ENCODE measurements around the gene PACS1. TPM values are rescaled to one million over a fixed set of nuclear protein-coding genes. Genes with fewer than 3 reads are reported as not detected.
"Not testable (repeated sequence)": the region's sequence is repeated elsewhere in the genome, so short reads cannot be mapped to it uniquely, and the experiment has no call there.

The PACS1 gene
- total RNA-seq, 2 donors from 2014 or later = 17.1 to 19.2 TPM

DNA sequence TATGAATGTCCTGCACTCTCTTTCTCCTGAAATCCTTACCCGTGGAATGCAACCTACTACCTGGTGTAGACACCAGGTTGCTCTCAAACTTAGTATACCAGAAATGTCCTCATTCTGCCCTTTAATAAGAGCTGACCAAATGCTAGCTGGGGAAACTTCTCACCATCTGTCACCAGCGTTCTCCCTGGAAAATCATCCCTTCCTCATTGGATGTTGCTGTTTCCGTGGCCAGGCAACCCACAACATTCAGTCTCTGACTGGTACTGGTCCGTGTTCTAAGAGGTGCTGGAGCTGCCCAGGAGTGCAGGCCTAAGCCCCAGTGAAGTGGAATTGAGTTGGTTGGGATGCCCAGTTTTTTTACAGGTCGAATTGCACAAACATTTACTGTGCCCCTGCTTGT is 157.6 kb downstream of the PACS1 start:
- ATAC-seq = no peak
- intact Hi-C loops (cut with DNase I, micrococcal nuclease) = no loop called here

DNA sequence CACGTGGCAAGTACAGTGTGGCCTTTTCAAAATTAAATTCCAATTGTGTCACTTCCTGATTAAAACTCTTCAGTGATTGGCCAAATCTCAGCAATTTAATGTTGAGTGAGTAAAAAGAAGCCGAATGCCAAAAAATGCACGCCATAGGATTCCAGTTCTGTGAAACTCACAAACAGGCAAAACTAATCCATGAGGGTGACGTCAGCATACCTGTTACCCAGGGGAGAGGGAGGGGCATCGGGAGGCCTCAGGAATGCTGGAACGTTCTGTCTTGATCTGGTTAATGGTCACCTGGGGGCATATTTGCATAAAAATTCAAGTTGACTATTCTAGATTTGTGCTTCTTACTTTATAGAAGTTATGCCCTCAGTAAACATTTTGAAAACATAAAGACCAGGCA is 158.4 kb downstream of the PACS1 start:
- no peak for ATAC-seq

More for the DNA sequence above, 157.6 kb downstream of the PACS1 start:
- no peak for DNase-seq

DNA sequence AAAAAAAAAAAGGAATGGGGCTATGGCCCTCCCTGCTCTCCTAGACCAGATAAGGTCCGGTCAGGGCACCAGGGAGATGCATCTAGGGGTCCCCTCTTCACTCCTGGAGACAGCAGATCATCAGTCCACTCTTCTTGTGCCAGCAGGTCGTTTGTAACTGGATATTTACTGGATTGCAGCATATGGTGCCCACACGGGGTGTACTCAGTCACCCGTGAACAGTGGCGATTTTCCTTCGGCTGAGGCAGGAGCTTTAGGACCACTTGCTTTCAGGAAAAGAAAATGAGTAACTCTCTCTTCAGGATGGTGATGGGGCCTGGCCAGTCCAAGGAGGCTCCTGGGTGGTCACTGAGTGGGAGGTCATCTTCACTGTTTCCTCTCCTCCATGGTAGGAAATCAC is 160.1 kb downstream of the PACS1 start:
- no peak for ATAC-seq
- intact Hi-C loops (cut with DNase I, micrococcal nuclease) = no loop called here
- no peak for DNase-seq

More for the DNA sequence above, 158.4 kb downstream of the PACS1 start:
- DNase-seq = no peak
- intact Hi-C loops (cut with DNase I, micrococcal nuclease) = no loop called here

DNA sequence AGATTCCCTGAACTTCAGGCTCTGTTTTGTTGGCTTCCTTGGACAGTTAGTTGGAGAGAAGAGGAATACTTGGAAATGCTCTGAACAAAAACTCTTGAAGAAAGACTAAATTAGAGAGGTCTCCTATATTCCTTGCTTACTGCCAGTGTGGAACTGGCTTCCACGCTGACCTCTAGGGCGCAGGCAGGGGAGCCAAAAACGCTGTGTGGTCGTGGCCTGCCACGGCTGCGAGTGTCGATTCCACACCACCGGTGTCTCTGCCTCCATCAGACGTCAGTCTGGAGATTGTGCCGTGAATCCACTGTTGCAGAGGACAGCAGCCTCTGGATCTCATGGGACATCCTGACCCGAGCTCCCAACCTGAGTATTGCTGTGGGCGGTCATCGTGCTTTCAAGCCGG is 160.9 kb downstream of the PACS1 start:
- intact Hi-C loops (cut with DNase I, micrococcal nuclease) = no loop called here
- no peak for ATAC-seq

DNA sequence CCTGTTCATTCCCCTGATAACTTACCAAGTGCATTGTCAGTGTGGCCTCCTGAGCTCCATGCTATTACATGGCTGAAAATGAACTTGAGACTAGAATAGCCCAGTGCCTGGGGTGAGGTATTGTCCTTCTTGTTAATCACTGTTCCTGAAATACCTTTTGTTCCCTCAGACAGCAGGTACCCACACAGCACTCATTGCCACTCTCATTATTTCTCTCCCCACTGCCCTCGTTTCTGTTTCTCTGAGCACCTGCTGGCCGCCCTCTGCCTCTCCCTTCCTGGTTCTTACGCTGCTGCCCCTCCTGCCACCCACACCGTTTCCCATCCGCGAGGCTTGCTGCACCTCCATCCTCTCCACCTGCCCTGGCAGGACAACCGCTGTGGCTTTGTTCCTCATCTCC is 161.5 kb downstream of the PACS1 start:
- intact Hi-C loops (cut with DNase I, micrococcal nuclease) = no loop called here
- DNase-seq = no peak
- ATAC-seq = no peak

More for the DNA sequence above, 160.9 kb downstream of the PACS1 start:
- DNase-seq = no peak

DNA sequence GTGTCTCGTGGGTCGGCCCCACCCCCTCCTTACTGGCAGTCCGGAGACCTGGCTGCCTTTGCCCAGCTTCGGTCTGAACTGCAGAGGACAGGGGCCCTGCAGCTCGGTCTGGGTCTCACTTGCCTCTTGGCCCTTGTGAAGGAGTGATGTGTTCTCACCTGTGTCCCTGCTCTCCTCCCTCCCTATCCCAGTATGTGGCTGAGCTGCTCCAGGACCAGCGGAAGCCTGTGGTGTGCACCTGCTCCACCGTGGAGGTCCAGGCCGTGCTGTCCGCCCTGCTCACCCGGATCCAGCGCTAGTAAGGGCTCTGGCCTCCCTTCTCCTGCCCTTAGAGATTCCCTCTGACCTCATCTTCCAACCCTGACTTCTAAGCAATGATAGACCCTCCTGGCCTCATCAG is 162.7 kb downstream of the PACS1 start:
- intact Hi-C loops (cut with DNase I, micrococcal nuclease) = no loop called here

DNA sequence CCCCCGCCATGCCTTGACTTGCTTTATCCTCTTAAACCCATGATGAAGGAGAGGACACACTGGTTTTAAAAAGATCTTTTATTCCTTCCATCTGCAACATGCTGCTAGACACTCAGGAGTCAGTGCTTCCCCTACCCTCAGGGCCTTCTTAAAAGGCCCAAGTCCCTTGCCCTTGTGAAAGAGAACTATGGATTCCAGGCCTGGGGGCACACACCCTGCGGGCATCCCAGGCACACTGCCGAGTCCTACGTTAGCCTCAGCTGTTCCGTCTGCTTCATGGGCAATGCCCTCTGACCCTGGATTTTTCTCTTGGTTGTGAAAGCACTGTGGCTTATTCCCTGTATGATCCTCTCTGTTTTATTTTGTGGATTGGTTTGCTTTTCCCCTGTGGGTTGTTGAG is 163.2 kb downstream of the PACS1 start:
- ATAC-seq (no peak), DNase-seq (no peak)
- intact Hi-C loops (cut with DNase I, micrococcal nuclease) = no loop called here

More for the DNA sequence above, 162.7 kb downstream of the PACS1 start:
- no peak for DNase-seq
- no peak for ATAC-seq

DNA sequence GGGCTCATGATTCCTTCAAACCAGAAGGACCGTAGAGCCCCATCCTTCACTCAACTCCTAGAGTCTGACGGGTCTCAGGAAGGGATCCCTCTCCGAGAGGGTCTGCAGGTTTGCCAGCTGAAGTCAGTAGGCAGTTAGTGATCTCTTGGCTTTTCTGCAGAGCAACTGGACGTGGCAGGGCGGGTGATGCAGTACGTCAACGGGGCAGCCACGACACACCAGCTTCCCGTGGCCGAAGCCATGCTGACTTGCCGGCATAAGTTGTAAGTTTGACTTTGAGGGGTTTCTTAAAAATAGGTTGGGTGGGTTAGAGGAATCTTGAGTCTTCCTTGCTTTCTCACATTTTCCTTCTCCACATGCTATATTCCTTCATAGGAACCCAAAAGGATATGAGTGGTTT is 165.1 kb downstream of the PACS1 start:
- DNase-seq = no peak
- intact Hi-C loops (cut with DNase I, micrococcal nuclease) = no loop called here
- no peak for ATAC-seq

DNA sequence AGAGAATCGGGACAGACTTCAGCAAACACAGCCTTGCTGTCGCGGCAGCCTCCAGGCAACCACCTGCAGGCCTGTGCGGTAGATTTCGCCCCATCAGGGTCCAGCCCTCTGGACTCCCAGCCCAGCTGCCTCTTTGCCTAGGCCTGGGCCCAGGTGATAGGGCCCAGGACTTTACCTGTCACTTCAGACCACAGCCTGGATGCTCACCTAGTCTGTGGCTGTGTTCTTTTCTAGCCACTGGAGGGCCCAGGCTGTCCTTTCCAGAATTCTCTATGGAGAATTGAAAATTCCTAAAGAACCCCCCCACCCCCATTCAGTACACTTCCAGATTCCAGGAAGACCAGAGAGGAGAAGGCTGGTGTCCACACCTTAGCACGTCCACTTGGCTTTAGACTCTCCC is 167.8 kb downstream of the PACS1 start:
- intact Hi-C loops (cut with DNase I, micrococcal nuclease) = no loop called here

DNA sequence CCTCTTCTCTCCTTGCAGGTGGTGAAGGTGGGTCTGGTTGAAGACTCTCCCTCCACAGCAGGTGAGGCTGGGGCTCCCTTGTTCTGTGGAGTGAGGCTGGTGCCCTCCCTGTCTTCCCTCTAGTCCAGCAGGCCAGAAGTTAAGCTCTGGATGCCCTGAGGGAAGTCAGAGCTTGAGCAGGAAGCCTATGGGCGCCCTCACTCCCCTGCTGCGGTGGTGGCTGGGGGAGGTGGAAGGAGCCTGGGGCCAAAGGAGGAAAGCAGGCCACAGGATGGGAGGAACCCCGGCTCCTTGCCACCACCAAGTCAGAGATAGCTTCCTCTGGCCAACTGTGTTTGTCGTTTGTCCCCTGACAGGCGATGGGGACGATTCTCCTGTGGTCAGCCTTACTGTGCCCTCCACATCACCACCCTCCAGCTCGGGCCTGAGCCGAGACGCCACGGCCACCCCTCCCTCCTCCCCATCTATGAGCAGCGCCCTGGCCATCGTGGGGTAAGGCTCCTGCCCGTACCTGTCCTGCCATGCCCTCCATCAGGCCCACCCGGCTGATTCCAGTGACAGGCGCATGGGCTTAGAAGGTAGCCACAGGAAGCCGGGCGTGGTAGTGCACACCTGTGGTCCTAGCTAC is 168.8 kb downstream of the PACS1 start:
- DNase-seq (no peak), ATAC-seq (no peak)
- intact Hi-C loops (cut with DNase I, micrococcal nuclease) = no loop called here

More for the DNA sequence above, 167.8 kb downstream of the PACS1 start:
- no peak for ATAC-seq
- DNase-seq = no peak

DNA sequence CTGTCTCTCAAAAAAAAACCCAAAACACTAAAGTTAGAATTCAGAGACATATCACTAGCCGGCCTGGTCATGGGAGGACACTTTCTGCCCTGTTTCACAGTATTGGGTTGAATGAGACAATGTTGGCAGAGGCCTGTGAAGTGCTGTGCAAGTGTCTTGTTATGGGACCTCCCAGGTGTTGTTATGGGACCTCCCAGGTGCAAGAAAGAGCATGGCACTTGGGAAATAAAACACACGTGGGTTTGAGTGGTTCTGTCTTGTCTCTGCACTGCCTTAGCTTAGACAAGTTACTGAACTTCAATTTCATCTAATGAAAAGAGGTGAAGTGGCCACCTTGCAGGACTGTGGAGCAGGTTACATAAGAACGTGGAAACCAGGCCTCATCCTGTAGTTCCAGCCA is 169.4 kb downstream of the PACS1 start:
- ATAC-seq (no peak), DNase-seq (no peak)
- intact Hi-C loops (cut with DNase I, micrococcal nuclease) = no loop called here

DNA sequence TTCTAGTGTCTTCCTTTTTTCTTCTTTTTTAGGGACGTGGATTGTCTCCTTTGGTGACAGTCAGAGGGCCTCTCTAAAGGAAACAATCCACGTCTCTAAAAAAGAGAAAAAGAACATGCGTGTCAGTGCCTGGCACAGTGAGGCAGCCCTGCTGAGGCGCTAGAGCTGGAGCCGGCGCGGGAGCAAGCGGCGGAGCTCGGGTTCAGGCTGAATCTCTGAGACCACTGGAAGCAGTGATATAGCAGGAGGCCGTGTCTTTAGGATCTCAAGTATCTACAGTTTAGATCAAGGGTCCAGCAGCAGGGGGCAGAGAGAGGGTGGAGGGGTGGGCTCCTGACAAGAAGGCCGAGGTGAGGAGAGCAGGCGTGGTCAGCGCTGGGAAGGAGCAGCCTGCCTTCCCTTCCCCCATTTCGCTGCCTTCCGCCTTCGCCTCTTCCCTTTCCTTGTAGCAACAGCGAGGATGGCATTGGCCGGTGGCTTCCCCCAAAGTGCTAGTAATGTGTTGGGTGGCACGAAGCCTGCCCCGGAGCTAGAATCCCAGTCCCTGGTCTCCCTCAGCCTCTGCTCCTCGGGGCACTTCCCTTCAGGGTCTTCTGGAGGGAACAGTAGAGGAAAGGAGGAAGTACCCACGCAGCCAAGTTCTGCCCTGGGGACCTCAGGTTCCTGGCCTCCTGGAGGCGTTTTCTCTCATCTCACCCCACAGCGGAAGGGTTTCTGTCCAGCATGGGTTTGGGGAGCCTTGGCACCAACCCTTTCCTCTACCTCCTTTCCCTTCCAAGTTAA is 170.1 kb downstream of the PACS1 start:
- intact Hi-C loops (cut with DNase I, micrococcal nuclease) = no loop called here
- DNase-seq (no peak), ATAC-seq (no peak)

DNA sequence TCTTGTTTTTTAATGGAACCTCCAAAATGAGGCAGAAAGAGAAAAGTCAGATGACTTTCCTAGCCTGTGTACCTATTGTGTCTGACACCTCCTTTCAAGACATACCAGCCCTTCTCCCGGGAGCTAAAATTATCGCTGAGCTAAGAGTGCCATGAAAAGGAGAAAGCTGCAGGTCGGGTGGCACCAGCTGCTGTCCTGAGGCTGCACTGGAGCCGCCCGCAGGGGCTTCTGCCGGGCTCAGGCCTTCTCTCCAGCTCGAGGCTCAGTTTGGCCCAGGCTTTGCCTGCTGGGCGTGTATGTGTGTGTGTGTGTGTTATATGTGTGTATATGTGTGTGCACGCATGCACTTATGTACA is 170.7 kb downstream of the PACS1 start:
- no peak for ATAC-seq
- intact Hi-C loops (cut with DNase I, micrococcal nuclease) = no loop called here
- no peak for DNase-seq

DNA sequence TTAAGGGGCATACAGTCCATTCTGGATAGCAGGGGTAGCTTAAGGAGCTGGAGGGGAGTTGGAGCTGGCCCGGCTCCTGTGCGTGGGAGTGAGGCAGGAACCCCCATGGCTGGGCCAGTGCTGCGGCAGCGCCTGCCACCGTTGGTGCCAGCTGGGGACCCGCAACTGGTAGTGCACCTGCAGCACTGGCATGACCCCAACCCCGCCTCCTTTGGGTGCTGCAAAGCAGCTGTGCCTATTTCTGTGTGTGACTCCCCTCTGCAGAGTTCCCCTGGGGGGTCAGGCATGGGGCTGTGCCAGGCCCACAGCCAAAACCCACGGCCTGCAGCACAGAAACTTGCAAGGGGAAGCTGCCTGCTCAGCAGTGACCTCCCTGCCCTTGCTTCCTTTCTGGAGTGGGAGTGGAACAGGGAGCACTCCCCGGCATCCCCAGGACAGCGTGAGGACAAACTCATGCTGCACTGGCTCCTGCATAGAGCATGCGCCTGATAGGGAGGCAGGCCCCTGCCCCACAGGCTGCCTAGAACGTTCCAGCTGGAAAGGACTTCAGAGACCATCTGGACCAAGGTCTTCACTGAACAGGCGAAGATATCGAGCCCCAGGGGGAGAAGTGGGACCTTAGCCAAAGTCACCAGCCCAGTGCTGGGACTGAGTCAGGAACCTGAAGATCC is 172.2 kb downstream of the PACS1 start:
- ATAC-seq (no peak), DNase-seq (no peak)
- intact Hi-C loops (cut with DNase I, micrococcal nuclease) = no loop called here

DNA sequence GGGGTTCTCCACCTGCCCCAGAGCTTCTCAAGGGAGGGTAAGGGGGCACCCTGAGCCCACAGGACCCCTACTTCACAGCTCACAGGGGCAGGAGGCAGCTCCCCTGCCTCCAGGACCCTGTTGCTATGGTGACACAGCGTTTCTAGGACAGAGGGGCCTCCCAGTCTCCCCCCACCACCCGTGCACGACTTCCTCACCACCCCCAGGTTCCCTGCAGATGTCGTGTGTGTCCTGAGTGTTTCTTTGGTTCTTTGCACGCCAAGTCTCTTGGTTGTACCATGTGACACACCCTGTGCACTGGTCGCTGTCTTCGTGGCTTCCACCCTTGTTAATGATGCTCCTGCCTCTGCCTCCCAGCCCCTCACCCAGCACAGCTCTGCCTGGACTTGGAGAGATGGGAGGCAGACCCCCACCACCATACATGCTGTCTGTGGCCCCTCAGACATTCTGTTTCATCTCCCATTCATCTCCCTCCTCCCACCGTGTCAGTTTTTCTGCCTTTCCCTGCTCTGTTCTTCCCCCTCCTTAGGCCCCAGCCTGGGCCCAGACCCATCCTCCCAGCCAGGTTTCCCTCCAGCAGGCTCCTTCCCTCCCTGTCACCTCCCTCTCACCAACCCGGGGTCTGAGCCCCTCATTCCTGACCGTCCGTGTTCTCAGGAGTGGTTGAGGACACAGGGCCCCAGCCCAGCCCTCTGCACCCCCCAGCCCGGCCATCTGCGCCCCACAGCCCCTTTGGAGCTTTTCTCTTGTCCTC is 173.9 kb downstream of the PACS1 start:
- DNase-seq (no peak), ATAC-seq (no peak)
- intact Hi-C loops (cut with DNase I, micrococcal nuclease) = no loop called here

DNA sequence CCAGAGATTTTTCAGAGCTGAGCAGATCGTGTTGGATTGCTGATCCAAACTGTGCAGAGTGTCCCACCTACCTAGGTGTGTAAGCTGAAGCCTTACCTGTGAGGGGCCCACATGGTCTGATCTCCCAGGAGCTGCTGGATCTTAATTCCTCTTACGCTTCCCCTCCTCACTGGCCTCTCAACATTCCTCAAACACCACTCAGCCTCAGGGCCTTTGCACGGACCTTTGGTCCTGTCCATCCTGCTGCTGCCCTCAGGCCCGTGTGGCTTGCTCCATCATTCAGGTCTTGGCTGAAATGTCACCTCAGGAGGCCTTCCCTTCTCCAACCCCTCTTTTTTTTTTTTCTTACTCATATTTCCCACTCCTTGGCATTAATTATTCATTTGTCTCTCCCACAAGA is 177.2 kb downstream of the PACS1 start:
- DNase-seq (no peak), ATAC-seq (no peak)
- intact Hi-C loops (cut with DNase I, micrococcal nuclease) = no loop called here

DNA sequence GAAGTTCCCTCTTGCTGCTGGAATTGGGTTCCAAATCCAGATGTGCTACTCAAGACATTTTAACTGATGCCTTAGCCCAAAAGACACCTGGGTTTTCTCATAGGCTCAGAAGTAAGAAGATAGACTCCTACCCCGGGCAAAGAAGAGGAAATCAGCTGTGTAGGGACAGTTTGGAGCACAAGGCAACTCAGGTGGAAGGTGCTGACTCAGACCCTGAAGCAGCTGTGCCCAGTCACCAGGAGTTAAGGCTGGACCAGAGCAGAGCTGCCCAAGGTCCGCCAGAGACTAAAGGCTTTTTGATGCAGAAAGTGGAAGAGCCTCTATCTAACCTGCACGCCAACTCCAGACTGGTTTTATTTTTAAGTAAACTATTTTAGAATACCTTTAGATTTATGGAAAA is 177.7 kb downstream of the PACS1 start:
- no peak for DNase-seq
- no peak for ATAC-seq
- intact Hi-C loops (cut with DNase I, micrococcal nuclease) = no loop called here

DNA sequence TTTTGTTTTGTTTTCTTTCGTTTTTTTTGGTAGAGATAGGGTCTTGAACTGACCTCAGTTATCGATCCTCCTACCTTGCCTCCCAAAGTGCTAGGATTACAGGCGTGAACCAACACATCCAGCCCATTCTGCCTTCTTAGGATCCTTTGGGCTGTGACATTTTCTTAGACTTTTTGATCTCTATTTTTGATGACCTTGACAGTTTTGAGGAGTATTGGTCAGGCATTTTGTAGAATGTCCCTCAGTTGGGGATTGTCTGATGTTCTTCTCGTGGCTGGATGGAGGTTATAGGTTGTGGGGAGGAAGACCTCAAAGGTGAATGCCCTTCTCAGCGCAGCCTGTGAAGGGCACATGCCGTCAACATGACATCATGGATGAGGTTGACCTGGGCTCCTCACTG is 178.8 kb downstream of the PACS1 start:
- DNase-seq (no peak), ATAC-seq (no peak)
- intact Hi-C loops (cut with DNase I, micrococcal nuclease) = no loop called here

DNA sequence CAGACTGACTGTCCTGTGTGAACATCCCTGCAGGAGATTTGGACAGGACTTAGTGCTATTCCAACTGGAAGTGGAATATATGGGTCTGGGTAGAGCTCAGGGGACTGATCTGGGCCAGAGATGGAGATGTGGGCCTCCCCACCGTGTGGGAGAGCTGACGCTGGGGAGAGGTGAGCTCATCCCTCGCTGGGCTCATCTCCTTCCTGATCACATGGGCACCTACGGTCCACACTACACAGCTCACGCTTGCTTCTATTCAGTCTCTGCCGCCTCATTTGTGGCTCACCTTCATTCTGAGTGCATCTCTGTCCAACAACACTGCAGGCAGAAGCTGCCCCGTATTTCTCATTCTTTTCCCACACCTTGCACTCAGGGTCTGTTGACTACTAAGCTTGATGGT is 181.7 kb downstream of the PACS1 start:
- no peak for ATAC-seq
- DNase-seq = no peak
- intact Hi-C loops (cut with DNase I, micrococcal nuclease) = no loop called here

DNA sequence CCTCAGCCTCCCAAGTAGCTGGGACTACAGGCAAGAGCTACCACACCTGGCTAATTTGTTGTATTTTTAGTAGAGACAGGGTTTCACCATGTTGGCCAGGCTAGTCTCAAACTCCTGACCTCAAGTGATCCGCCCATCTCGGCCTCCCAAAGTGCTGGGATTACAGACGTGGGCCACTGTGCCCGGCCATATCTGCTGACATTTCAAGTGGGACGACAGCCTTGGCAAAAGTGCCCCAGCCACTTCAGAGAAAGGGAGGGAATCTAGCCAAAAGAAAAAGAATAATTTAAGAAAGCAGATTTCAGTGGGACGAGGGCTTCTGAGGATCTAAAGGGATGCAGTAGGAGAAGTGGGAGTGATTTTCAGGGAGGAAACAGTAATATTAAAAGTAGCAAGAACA is 183.0 kb downstream of the PACS1 start:
- intact Hi-C loops (cut with DNase I, micrococcal nuclease); DNase-seq; ATAC-seq: not testable (repeated sequence)

All from left colon (tissue), 2 donors.